Breast epithelium (tissue), 3 donors: Measurements from ENCODE around the gene FOXN3.

Experiments
- CTCF ChIP-seq, 3 donors: fragments of 450-650 bp; IDR thresholded peaks; one replicate each; pipeline ENCODE4 v1.5.1; 2016 to 2017; ENCODE audit warnings: antibody characterized with exemption in 3 of 3, mild to moderate bottlenecking in 3 of 3, moderate library complexity in 3 of 3
- POLR2A ChIP-seq: fragments of 450-650 bp; IDR thresholded peaks from one replicate; pipeline ENCODE4 v1.6.1; 2016; ENCODE audit warnings: antibody characterized with exemption, mild to moderate bottlenecking, moderate library complexity

DNA sequence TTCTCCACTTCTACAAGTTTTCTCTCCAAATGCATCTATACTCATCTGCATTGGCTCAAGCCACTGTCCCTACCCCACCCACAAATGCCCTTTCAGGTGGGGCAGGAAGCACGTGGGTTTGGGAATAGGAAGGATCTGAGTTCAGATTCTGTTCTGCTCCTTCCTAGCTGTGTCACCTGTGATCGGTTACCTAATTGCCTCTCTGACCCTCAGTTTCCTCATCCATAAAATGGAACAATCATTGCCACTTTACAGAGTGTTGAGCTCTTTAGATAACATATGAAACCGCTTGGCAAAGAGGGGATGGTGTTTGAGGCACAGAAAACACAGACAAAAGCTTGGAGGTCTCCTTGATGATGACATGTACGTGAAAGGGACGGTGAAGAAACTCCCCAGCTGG is 34.5 kb downstream of the FOXN3 start:
- TF ChIP-seq CTCF (IDR thresholded peaks at IDR 0.05): no peak
- no peak for TF ChIP-seq POLR2A
